Measurements from ENCODE around the gene GPR152. TPM values are rescaled to one million over a fixed set of nuclear protein-coding genes. Genes with fewer than 3 reads are reported as not detected.
"Not testable (repeated sequence)": the region's sequence is repeated elsewhere in the genome, so short reads cannot be mapped to it uniquely, and the experiment has no call there.

The GPR152 gene
- total and polyA plus RNA-seq, 4 donors, result not detected

DNA sequence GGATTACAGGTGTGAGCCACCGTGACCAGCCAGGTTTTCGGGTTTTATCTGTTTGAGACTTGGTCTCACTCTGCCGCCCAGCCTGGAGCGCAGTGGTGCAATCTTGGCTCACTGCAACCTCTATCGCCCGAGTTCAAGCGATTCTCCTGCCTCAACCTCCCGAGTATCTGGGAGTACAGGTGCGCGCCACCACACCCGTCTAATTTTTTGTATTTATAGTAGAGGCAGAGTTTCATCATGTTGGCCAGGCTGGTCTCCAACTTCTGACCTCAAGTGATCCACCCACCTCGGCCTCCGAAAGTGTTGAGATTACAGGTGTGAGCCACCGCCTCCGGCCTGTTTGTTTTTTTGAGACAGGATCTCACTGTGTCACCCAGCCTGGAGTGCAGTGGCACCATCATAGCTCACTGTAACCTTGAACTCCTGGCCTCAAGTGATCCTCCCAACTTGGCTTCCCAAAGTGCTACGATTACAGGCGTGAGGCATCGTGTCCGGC lies 25.1 kb downstream of the GPR152 start:
- Histone ChIP-seq H3K27ac (ENCODE audit: low read depth, low read length) (peak overlapping the region; percentile 91), H3K36me3 (ENCODE audit: control insufficient read depth, insufficient read depth, low read length) (peaks cover 48% of the 10 kb centered on the region), H3K4me3 (ENCODE audit: low read depth, low read length) (peak overlapping the region; percentile 80), H3K4me1 (ENCODE audit: control insufficient read depth, insufficient read depth, low read length) (peaks cover 22% of the 10 kb centered on the region)
- WGBS (ENCODE audit: insufficient coverage), result 92% methylated on average over 10 of the region's 19 CpGs
- H3K9me3 ChIP-seq (ENCODE audit: control insufficient read depth, insufficient read depth, low read length); DNase-seq (ENCODE audit: low read depth in 4 of 6, low spot score in 6 of 6); H3K27me3 ChIP-seq (ENCODE audit: control insufficient read depth, insufficient read depth, low read length): not testable (repeated sequence)

DNA sequence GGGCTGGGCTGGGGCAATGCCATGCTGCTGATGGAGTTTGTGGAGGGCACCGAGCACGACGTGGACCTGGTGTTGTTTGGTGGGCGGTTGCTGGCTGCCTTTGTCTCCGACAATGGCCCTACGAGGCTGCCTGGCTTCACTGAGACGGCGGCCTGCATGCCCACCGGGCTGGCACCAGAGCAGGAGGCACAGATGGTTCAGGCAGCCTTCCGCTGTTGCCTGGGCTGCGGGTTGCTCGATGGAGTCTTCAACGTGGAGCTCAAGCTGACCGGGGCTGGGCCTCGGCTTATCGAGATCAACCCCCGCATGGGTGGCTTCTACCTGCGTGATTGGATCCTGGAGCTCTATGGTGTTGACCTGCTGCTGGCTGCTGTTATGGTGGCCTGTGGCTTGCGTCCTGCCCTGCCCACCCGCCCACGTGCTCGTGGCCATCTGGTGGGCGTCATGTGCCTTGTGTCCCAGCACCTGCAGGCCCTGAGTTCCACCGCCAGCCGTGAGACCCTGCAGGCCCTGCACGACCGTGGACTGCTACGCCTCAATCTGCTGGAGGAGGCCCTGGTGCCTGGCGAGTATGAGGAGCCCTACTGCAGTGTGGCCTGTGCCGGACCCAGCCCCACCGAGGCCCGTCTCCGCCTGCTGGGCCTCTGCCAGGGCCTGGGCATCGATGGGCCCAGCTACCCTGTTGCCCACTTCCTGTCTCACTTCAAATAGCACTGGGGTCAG lies 28.5 kb downstream of the GPR152 start:
- no peak for DNase-seq (ENCODE audit: low read depth in 4 of 6, low spot score in 6 of 6)
- WGBS (ENCODE audit: insufficient coverage), result 81% methylated on average over 34 of the region's 34 CpGs

DNA sequence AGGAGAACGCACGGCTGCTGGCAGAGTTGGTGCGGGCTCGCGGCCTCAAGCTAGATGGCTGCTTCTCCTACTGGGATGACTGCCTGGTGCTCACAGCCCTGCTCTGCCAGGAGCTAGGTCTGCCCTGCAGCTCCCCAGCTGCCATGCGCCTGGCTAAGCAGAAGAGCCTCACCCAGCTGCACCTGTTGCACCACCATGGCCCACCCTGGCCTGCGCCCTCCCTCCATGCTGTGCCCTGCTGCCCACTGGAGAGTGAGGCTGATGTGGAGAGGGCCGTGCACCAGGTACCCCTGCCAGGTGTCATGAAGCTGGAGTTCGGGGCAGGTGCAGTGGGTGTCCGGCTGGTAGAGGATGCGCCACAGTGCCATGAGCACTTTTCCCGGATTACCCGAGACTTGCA lies 29.1 kb downstream of the GPR152 start:
- H3K27me3 ChIP-seq (ENCODE audit: control insufficient read depth, insufficient read depth, low read length), result no peaks in the 10 kb centered on the region
- no peak for DNase-seq (ENCODE audit: low read depth in 4 of 6, low spot score in 6 of 6)
- H3K36me3 ChIP-seq (ENCODE audit: control insufficient read depth, insufficient read depth, low read length), result peaks cover 21% of the 10 kb centered on the region
- H3K4me1 ChIP-seq (ENCODE audit: control insufficient read depth, insufficient read depth, low read length), result peaks cover 35% of the 10 kb centered on the region
- 91% methylated on average over 13 of the region's 13 CpGs for whole genome bisulfite sequencing (ENCODE audit: insufficient coverage)
- H3K27ac ChIP-seq (ENCODE audit: low read depth, low read length), result no peak overlapping the region
- no peaks in the 10 kb centered on the region for H3K9me3 ChIP-seq (ENCODE audit: control insufficient read depth, insufficient read depth, low read length)
- no peak overlapping the region for H3K4me3 ChIP-seq (ENCODE audit: low read depth, low read length)

More for the DNA sequence above, 28.5 kb downstream of the GPR152 start:
- no peak overlapping the region for H3K27ac ChIP-seq (ENCODE audit: low read depth, low read length)
- no peaks in the 10 kb centered on the region for H3K9me3 ChIP-seq (ENCODE audit: control insufficient read depth, insufficient read depth, low read length)
- peaks cover 18% of the 10 kb centered on the region for H3K36me3 ChIP-seq (ENCODE audit: control insufficient read depth, insufficient read depth, low read length)
- no peak overlapping the region for H3K4me3 ChIP-seq (ENCODE audit: low read depth, low read length)
- H3K27me3 ChIP-seq (ENCODE audit: control insufficient read depth, insufficient read depth, low read length), result no peaks in the 10 kb centered on the region
- peaks cover 34% of the 10 kb centered on the region for H3K4me1 ChIP-seq (ENCODE audit: control insufficient read depth, insufficient read depth, low read length)

DNA sequence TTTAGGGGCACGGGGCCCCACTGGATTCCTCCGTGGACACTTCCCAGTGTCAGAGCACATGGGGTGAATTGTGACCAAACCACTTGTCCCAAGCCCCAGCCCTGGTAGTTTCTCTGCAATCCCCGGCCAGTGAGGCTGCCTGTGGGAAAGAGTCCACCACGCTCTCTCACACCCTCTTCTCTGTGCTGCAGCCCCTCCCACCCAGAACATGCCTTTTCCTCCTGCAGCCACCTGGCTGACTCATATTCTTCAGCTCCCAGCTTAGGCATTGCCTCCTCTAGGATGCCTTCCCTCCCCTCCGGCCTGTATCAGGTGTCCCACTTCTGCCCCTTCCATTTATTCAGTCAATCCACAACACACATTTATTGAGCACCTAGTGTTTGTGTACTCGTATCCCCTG lies 29.6 kb downstream of the GPR152 start:
- Histone ChIP-seq H3K4me1 (ENCODE audit: control insufficient read depth, insufficient read depth, low read length) (peaks cover 39% of the 10 kb centered on the region), H3K27ac (ENCODE audit: low read depth, low read length) (no peak overlapping the region), H3K36me3 (ENCODE audit: control insufficient read depth, insufficient read depth, low read length) (peaks cover 21% of the 10 kb centered on the region), H3K27me3 (ENCODE audit: control insufficient read depth, insufficient read depth, low read length) (no peaks in the 10 kb centered on the region), H3K4me3 (ENCODE audit: low read depth, low read length) (no peak overlapping the region), H3K9me3 (ENCODE audit: control insufficient read depth, insufficient read depth, low read length) (no peaks in the 10 kb centered on the region)
- DNase-seq (ENCODE audit: low read depth in 4 of 6, low spot score in 6 of 6), result no peak
- WGBS (ENCODE audit: insufficient coverage), result 66% methylated on average over 6 of the region's 6 CpGs

DNA sequence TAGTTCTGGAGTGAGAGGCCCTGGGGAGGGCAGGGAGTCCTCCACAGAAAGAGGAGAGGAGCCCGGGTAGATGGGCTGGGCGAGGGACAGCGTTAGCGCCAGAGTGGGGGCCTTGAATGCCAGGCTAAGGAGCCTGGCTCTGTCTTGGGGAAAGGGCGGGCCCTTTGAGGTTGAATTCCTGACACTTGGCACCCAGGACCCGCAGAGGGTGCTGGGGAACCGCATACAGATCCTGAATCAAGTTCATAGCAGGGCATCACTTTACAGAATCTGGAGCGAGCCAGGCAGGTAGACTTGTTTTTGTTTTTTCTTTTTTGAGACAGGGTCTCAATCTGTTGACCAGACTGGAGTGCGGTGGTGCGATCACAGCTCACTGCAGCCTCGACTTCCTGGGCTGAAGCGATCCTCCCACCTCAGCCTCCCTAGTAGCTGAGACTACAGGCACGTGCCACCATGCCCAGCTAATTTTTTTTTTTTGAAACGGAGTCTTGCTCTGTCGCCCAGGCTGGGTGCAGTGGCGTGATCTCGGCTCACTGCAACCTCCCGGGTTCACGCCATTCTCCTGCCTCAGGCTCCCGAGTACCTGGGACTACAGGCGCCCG lies 31.0 kb downstream of the GPR152 start:
- peak overlapping the region; percentile 52 for H3K27ac ChIP-seq (ENCODE audit: low read depth, low read length)
- 74% methylated on average over 20 of the region's 22 CpGs for WGBS (ENCODE audit: insufficient coverage)
- no peaks in the 10 kb centered on the region for H3K27me3 ChIP-seq (ENCODE audit: control insufficient read depth, insufficient read depth, low read length)
- peaks cover 27% of the 10 kb centered on the region for H3K36me3 ChIP-seq (ENCODE audit: control insufficient read depth, insufficient read depth, low read length)
- H3K4me1 ChIP-seq (ENCODE audit: control insufficient read depth, insufficient read depth, low read length), result peaks cover 44% of the 10 kb centered on the region
- H3K9me3 ChIP-seq (ENCODE audit: control insufficient read depth, insufficient read depth, low read length), result no peaks in the 10 kb centered on the region
- DNase-seq (ENCODE audit: low read depth in 4 of 6, low spot score in 6 of 6), result no peak
- H3K4me3 ChIP-seq (ENCODE audit: low read depth, low read length), result peak overlapping the region; percentile 26

DNA sequence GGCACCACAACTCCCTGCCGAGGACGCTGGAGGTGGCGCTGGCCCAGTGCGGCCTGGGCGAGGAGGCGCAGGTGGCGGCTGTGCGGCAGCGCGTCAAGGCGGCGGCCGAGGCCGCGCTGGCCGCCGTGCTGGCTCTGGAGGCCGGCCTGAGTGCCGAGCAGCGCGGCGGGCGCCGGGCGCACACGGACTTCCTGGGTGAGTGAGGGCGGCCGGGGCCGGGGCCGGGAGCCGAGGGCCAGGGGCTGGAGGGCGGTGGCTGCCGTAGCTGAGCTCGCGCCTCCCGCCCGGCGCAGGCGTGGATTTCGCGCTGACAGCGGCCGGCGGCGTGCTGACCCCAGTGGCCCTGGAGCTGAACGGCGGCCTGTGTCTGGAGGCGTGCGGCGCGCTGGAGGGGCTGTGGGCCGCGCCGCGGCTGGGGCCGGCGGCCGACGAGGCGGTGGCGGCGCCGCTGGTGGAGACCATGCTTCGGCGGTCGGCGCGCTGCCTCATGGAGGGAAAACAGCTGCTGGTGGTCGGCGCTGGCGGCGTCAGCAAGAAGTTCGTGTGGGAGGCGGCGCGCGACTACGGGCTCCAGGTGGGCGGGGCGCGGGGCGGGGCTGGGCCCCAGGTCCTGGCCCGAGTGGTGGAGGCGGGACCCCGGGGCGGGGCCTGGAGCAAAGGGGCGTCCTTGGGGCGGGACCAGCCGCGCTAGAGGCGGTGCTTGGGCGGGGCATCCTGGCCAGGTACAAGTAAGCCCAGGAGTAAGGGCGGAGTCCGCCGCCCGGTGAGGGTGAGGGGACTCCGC lies 31.7 kb downstream of the GPR152 start:
- Histone ChIP-seq H3K27ac (ENCODE audit: low read depth, low read length) (peak overlapping the region; percentile 52), H3K4me1 (ENCODE audit: control insufficient read depth, insufficient read depth, low read length) (peaks cover 51% of the 10 kb centered on the region), H3K4me3 (ENCODE audit: low read depth, low read length) (peak overlapping the region; percentile 26), H3K27me3 (ENCODE audit: control insufficient read depth, insufficient read depth, low read length) (no peaks in the 10 kb centered on the region), H3K36me3 (ENCODE audit: control insufficient read depth, insufficient read depth, low read length) (peaks cover 27% of the 10 kb centered on the region), H3K9me3 (ENCODE audit: control insufficient read depth, insufficient read depth, low read length) (no peaks in the 10 kb centered on the region)
- peak; percentile 47 to 98 (median 88) for DNase-seq (ENCODE audit: low read depth in 4 of 6, low spot score in 6 of 6)
- under 1% methylated on average over 97 of the region's 97 CpGs for WGBS (ENCODE audit: insufficient coverage)

DNA sequence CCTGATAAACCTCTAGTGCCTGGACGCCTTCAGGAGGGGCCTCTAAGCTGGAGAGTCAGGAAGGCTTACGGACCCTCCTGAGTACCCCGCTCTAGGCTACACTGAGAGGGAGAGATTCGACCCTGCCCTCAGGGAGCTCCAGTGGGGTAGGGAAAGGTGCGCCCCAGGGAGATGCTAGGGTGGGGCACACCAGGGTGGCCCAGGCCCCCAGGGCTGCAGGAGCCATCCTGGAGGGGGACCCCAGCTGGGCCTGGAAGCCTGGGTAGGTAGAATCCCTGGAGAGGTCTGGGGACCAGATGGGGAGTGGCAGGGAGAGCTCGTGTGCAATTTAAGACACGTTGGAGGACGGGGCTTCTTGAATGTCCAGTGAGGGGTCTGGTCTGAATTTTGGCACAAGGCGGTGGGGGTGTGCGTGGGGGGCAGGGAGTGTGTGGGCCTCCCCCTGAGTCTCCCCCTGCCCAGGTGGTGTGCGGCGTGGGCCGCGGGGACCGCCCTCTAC lies 32.3 kb downstream of the GPR152 start:
- Histone ChIP-seq H3K4me3 (ENCODE audit: low read depth, low read length) (peak overlapping the region; percentile 18), H3K36me3 (ENCODE audit: control insufficient read depth, insufficient read depth, low read length) (peaks cover 27% of the 10 kb centered on the region), H3K27ac (ENCODE audit: low read depth, low read length) (no peak overlapping the region), H3K9me3 (ENCODE audit: control insufficient read depth, insufficient read depth, low read length) (no peaks in the 10 kb centered on the region), H3K4me1 (ENCODE audit: control insufficient read depth, insufficient read depth, low read length) (peaks cover 55% of the 10 kb centered on the region), H3K27me3 (ENCODE audit: control insufficient read depth, insufficient read depth, low read length) (peaks cover under 1% of the 10 kb centered on the region)
- WGBS (ENCODE audit: insufficient coverage), result 41% methylated on average over 15 of the region's 15 CpGs
- no peak for DNase-seq (ENCODE audit: low read depth in 4 of 6, low spot score in 6 of 6)

DNA sequence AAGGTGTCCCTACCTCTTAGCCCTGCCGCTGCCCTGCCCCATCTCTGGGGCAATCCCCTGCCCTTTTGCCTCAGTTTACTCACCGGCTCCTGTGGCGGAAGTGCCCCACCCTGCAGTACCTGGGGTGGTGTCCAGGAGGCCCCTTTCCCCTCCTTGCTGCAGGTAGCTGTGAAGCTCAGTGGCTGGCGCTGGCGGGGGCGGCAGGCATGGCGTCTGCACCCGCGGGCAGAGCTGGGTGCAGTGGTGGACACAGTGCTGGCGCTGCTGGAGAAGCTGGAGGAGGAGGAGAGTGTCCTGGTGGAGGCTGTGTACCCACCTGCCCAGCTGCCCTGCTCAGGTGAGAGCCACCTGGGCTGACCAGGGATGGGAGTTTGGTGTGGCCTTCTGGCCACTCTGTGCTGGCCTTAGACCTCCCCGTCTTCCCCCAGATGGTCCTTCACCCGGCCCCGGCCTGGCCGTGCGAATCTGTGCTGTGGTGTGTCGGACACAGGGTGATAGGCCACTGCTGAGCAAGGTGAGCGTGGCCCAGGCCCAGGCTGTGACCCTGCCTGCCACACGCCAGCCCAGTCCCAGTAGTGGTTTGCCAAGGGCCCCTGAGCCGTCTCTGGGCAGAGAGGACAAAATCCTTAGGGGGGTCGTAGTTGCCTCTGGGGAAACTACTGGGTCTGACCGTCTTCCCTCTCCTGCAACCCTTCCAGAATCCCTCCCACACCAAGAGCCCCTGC lies 33.0 kb downstream of the GPR152 start:
- Histone ChIP-seq H3K4me3 (ENCODE audit: low read depth, low read length) (no peak overlapping the region), H3K27ac (ENCODE audit: low read depth, low read length) (no peak overlapping the region), H3K27me3 (ENCODE audit: control insufficient read depth, insufficient read depth, low read length) (peaks cover 8% of the 10 kb centered on the region), H3K4me1 (ENCODE audit: control insufficient read depth, insufficient read depth, low read length) (peaks cover 60% of the 10 kb centered on the region), H3K36me3 (ENCODE audit: control insufficient read depth, insufficient read depth, low read length) (peaks cover 26% of the 10 kb centered on the region), H3K9me3 (ENCODE audit: control insufficient read depth, insufficient read depth, low read length) (no peaks in the 10 kb centered on the region)
- 96% methylated on average over 16 of the region's 21 CpGs for WGBS (ENCODE audit: insufficient coverage)
- no peak for DNase-seq (ENCODE audit: low read depth in 4 of 6, low spot score in 6 of 6)

Data from spinal cord (tissue), 10 donors.